GM23338 (cell line): ENCODE data around the gene COX14. TPM values are rescaled to one million over a fixed set of nuclear protein-coding genes. Genes with fewer than 3 reads are reported as not detected.

ENCODE experiments used
- ATAC-seq: fragments of 200-7000 bp; cut with Tn5 transposase; 3 replicates; pipeline ENCODE4 v1.9.1; 2020
- DNase-seq: peaks from one replicate; pipeline ENCODE4 v3.0.0-alpha.2; 2015; ENCODE audit warnings: low spot score
- H2AFZ ChIP-seq: fragments of 200-600 bp; sonication (generic); 2 replicates; pipeline ENCODE4 v1.8.0; 2016; ENCODE audit warnings: antibody characterized with exemption, mild to moderate bottlenecking, moderate library complexity
- H3F3A ChIP-seq: fragments of 200-600 bp; sonication (generic); replicated peaks from 2 replicates; pipeline ENCODE4 v1.8.0; 2017; ENCODE audit warnings: antibody characterized with exemption, mixed run types, low read depth
- H3K27ac ChIP-seq: fragments of 200-600 bp; sonication (generic); 2 replicates; pipeline ENCODE4 v1.6.1; 2016; ENCODE audit warnings: low read depth
- H3K27me3 ChIP-seq: fragments of 200-600 bp; sonication (generic); 2 replicates; pipeline ENCODE4 v1.8.0; 2016; ENCODE audit warnings: mild to moderate bottlenecking, mixed run types, moderate library complexity; ENCODE audit not compliant: insufficient read depth
- H3K36me3 ChIP-seq: fragments of 200-600 bp; sonication (generic); 2 replicates; pipeline ENCODE4 v1.8.0; 2016; ENCODE audit warnings: mild to moderate bottlenecking; ENCODE audit not compliant: insufficient read depth
- H3K4me1 ChIP-seq: fragments of 200-600 bp; sonication (generic); 2 replicates; pipeline ENCODE4 v1.8.0; 2016; ENCODE audit warnings: mild to moderate bottlenecking, moderate library complexity; ENCODE audit not compliant: insufficient read depth
- H3K4me2 ChIP-seq: fragments of 200-600 bp; sonication (generic); 2 replicates; pipeline ENCODE4 v1.7.1; 2017; ENCODE audit warnings: mixed run types
- H3K4me3 ChIP-seq: fragments of 200-600 bp; sonication (generic); 2 replicates; pipeline ENCODE4 v1.6.1; 2016; ENCODE audit warnings: mixed run types
- H3K79me2 ChIP-seq: fragments of 200-600 bp; sonication (generic); replicated peaks from 2 replicates; pipeline ENCODE4 v1.8.0; 2017; ENCODE audit warnings: mild to moderate bottlenecking; ENCODE audit not compliant: insufficient read depth
- H3K9me2 ChIP-seq: fragments of 200-600 bp; sonication (generic); 2 replicates; pipeline ENCODE4 v1.8.0; 2017; ENCODE audit not compliant: insufficient read depth
- H4K20me1 ChIP-seq: fragments of 200-600 bp; sonication (generic); replicated peaks from 2 replicates; pipeline ENCODE4 v1.8.0; 2017; ENCODE audit warnings: mild to moderate bottlenecking; ENCODE audit not compliant: insufficient read depth
- H3K27ac Mint-ChIP-seq: 2 replicates; pipeline ENCODE4 v1.8.0; 2020; ENCODE audit warnings: inconsistent platforms, mild to moderate bottlenecking, moderate library complexity, mixed read lengths
- H3K27me3 Mint-ChIP-seq: 3 replicates; pipeline ENCODE4 v1.8.0; 2022; ENCODE audit warnings: low read depth, mild to moderate bottlenecking, moderate library complexity, mixed read lengths, inconsistent platforms; ENCODE audit not compliant: insufficient read depth, poor library complexity
- H3K36me3 Mint-ChIP-seq: 3 replicates; pipeline ENCODE4 v1.8.0; 2021; ENCODE audit warnings: low read depth, mild to moderate bottlenecking, inconsistent platforms, moderate library complexity, mixed read lengths
- H3K4me1 Mint-ChIP-seq: 3 replicates; pipeline ENCODE4 v1.8.0; 2020; ENCODE audit warnings: mild to moderate bottlenecking, inconsistent platforms, mixed read lengths
- H3K4me3 Mint-ChIP-seq: 3 replicates; pipeline ENCODE4 v1.8.0; 2021; ENCODE audit warnings: moderate library complexity, mild to moderate bottlenecking, inconsistent platforms, mixed read lengths
- H3K9me3 Mint-ChIP-seq: 3 replicates; pipeline ENCODE4 v1.8.0; 2020; ENCODE audit warnings: moderate library complexity, mild to moderate bottlenecking, inconsistent platforms, mixed read lengths
- CREB1 ChIP-seq: fragments of 250-450 bp; sonication (Bioruptor Pico); IDR thresholded peaks from 2 replicates; pipeline ENCODE4 v1.5.0; 2020; ENCODE audit warnings: low read depth, mild to moderate bottlenecking, moderate library complexity
- EZH2 ChIP-seq: fragments of 200-600 bp; sonication (generic); IDR thresholded peaks from one replicate; pipeline ENCODE4 v1.8.0; 2017; ENCODE audit warnings: antibody characterized with exemption, mild to moderate bottlenecking, low read depth; ENCODE audit not compliant: unreplicated experiment
- EZH2phosphoT487 ChIP-seq: fragments of 200-600 bp; sonication (generic); IDR thresholded peaks from one replicate; pipeline ENCODE4 v1.8.1; 2018; ENCODE audit warnings: antibody characterized with exemption; ENCODE audit not compliant: unreplicated experiment
- JUNB ChIP-seq: IDR thresholded peaks from one replicate; pipeline ENCODE4 v1.6.1; 2016; ENCODE audit warnings: antibody characterized with exemption; ENCODE audit not compliant: unreplicated experiment
- NANOG ChIP-seq: IDR thresholded peaks from 2 replicates; pipeline ENCODE4 v1.6.1; 2016; ENCODE audit warnings: antibody characterized with exemption, borderline replicate concordance
- POLR2AphosphoS5 ChIP-seq: IDR thresholded peaks from 2 replicates; pipeline ENCODE4 v1.6.1; 2016; ENCODE audit warnings: antibody characterized with exemption, low read depth
- REST ChIP-seq: IDR thresholded peaks from one replicate; pipeline ENCODE4 v1.6.1; 2018; ENCODE audit warnings: antibody characterized with exemption; ENCODE audit not compliant: unreplicated experiment
- STAT1 ChIP-seq: IDR thresholded peaks from one replicate; pipeline ENCODE4 v1.6.1; 2016; ENCODE audit warnings: antibody characterized with exemption; ENCODE audit not compliant: unreplicated experiment
- ZNF114 ChIP-seq: fragments of 250-450 bp; sonication (Bioruptor Pico); IDR thresholded peaks from 2 replicates; pipeline ENCODE4 v1.5.0; 2020; ENCODE audit warnings: mild to moderate bottlenecking, moderate library complexity
- ZNF331 ChIP-seq: fragments of 250-450 bp; sonication (Bioruptor Pico); IDR thresholded peaks from 2 replicates; pipeline ENCODE4 v1.5.0; 2020; ENCODE audit warnings: low read depth, mild to moderate bottlenecking, moderate library complexity
- ZNF462 ChIP-seq: fragments of 250-450 bp; sonication (Bioruptor Pico); IDR thresholded peaks from 2 replicates; pipeline ENCODE4 v1.5.0; 2020; ENCODE audit warnings: mild to moderate bottlenecking, moderate library complexity
- polyA plus RNA-seq: library from polyadenylated mRNA; unstranded; fragments of >200 nt; fragmentation: Nextera tagmentation; extraction: Ambion mirVana; gene quantifications from 2 replicates; pipeline ENCODE4 v1.2.1, GENCODE V29; 2016
- total RNA-seq: library from RNA; depleted of rRNA; stranded (reverse); fragments of >200 nt; shearing (Covaris generic); gene quantifications from 2 replicates; pipeline ENCODE4 v1.2.3, GENCODE V29; 2014
- TF ChIP-seq, protein P1 (sequence below): IDR thresholded peaks from 2 replicates; pipeline ENCODE4 v1.6.1; 2016; ENCODE audit warnings: antibody characterized with exemption
- TF ChIP-seq, protein P2 (sequence below), 2 experiments: fragments of 200-600 bp in 1 of 2; sonication (generic) in 1 of 2; conservative IDR thresholded peaks; 2 replicates each; pipeline versions ENCODE4 v1.5.1 to v1.6.1; 2016 to 2017; ENCODE audit warnings: antibody characterized with exemption in 2 of 2, low read depth in 2 of 2, mild to moderate bottlenecking in 2 of 2, moderate library complexity in 1 of 2

Gene COX14
- total and polyA plus RNA-seq, 2 experiments from 2014 or later = 43.7 to 73.5 TPM

GRCh38 chr12:50087151-50087550, 24.9 kb upstream of the COX14 start:
- ATAC-seq = no peak
- TF ChIP-seq ZNF462 (no peak), EZH2 (no peak), EZH2phosphoT487 (no peak), ZNF114 (CRISPR knock-in tag) (no peak), STAT1 (no peak), NANOG (no peak), POLR2AphosphoS5 (no peak), JUNB (no peak), ZNF331 (CRISPR knock-in tag) (no peak), CREB1 (no peak), REST (no peak)
- TF ChIP-seq, protein P1, sequence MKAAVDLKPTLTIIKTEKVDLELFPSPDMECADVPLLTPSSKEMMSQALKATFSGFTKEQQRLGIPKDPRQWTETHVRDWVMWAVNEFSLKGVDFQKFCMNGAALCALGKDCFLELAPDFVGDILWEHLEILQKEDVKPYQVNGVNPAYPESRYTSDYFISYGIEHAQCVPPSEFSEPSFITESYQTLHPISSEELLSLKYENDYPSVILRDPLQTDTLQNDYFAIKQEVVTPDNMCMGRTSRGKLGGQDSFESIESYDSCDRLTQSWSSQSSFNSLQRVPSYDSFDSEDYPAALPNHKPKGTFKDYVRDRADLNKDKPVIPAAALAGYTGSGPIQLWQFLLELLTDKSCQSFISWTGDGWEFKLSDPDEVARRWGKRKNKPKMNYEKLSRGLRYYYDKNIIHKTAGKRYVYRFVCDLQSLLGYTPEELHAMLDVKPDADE = no peak
- TF ChIP-seq, protein P2, sequence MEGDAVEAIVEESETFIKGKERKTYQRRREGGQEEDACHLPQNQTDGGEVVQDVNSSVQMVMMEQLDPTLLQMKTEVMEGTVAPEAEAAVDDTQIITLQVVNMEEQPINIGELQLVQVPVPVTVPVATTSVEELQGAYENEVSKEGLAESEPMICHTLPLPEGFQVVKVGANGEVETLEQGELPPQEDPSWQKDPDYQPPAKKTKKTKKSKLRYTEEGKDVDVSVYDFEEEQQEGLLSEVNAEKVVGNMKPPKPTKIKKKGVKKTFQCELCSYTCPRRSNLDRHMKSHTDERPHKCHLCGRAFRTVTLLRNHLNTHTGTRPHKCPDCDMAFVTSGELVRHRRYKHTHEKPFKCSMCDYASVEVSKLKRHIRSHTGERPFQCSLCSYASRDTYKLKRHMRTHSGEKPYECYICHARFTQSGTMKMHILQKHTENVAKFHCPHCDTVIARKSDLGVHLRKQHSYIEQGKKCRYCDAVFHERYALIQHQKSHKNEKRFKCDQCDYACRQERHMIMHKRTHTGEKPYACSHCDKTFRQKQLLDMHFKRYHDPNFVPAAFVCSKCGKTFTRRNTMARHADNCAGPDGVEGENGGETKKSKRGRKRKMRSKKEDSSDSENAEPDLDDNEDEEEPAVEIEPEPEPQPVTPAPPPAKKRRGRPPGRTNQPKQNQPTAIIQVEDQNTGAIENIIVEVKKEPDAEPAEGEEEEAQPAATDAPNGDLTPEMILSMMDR (conservative IDR thresholded peaks at IDR 0.05; ENCODE audit: low read depth in 2 of 2) = no peak
- H3K9me2 ChIP-seq = no peaks in the 10 kb centered on the region
- Mint-ChIP-seq H3K9me3 (no peaks in the 10 kb centered on the region; the same call in 2 of the 3 replicates), H3K36me3 (peaks cover 64% of the 10 kb centered on the region), H3K27me3 (peaks cover 4% of the 10 kb centered on the region), H3K27ac (no peak overlapping the region), H3K4me1 (peaks cover 18% of the 10 kb centered on the region; the same call in 2 of the 3 replicates), H3K4me3 (peak overlapping the region; percentile 89)
- DNase-seq = no peak
- peaks cover 27% of the 10 kb centered on the region for H3K79me2 ChIP-seq
- 0 out of 2 replicates have a peak, but pooled peaks cover under 1% of the 10 kb centered on the region for H3K27me3 ChIP-seq
- no peak overlapping the region for H3K4me3 ChIP-seq
- peaks cover 31% of the 10 kb centered on the region for H3F3A ChIP-seq
- no peak overlapping the region for H3K27ac ChIP-seq
- peaks cover 5% of the 10 kb centered on the region for H3K4me1 ChIP-seq
- H4K20me1 ChIP-seq = peaks cover 18% of the 10 kb centered on the region
- no peak overlapping the region for H2AFZ ChIP-seq
- H3K4me2 ChIP-seq = no peak overlapping the region
- peaks cover 51% of the 10 kb centered on the region for H3K36me3 ChIP-seq
